ENCODE data around the gene ESYT2. TPM values are rescaled to one million over a fixed set of nuclear protein-coding genes. Genes with fewer than 3 reads are reported as not detected.

Gene ESYT2
- total RNA-seq, 1 experiment from 2014 or later = 39.0 TPM

- no peak overlapping the region for H2BK12ac ChIP-seq (ENCODE audit: insufficient read length, low read depth, low read length)
These were observed 79.9 kb downstream of the ESYT2 start for GRCh38 chr7:158749396-158749795.

More at GRCh38 chr7:158749396-158749795, 79.9 kb downstream of the ESYT2 start:
- DNase-seq = no peak
- no peak overlapping the region for H3K4me2 ChIP-seq (ENCODE audit: insufficient read depth, insufficient read length, low read length)
- TF ChIP-seq CTCF (conservative IDR thresholded peaks at IDR 0.05) = no peak
- H4K20me1 ChIP-seq (ENCODE audit: control insufficient read depth, insufficient read depth, insufficient read length) = no peaks in the 10 kb centered on the region
- no peak overlapping the region for H2BK120ac ChIP-seq (ENCODE audit: low read depth, low read length, poor library complexity, severe bottlenecking)
- H2BK20ac ChIP-seq (ENCODE audit: low read depth, low read length, poor library complexity, severe bottlenecking) = no peak overlapping the region
- H3K4me1 ChIP-seq (ENCODE audit: insufficient read depth, low read length) = no peaks in the 10 kb centered on the region
- no peak overlapping the region for H3K23ac ChIP-seq (ENCODE audit: insufficient read length, low read depth, low read length)
- H3K56ac ChIP-seq (ENCODE audit: insufficient read length, low read depth, low read length) = no peak overlapping the region
- no peaks in the 10 kb centered on the region for H3K79me1 ChIP-seq (ENCODE audit: insufficient read depth, low read depth, low read length, poor library complexity, severe bottlenecking)
- no peak overlapping the region for H2AFZ ChIP-seq (ENCODE audit: low read length)
- no peak overlapping the region for H2BK5ac ChIP-seq (ENCODE audit: insufficient read length, low read length)
- H3K18ac ChIP-seq (ENCODE audit: insufficient read length, low read depth, low read length) = no peak overlapping the region
- peaks cover 4 to 37% (median 26%) of the 10 kb centered on the region in 3 experiments; a peak in 6 of 7 replicates for H3K36me3 Mint-ChIP-seq (ENCODE audit: insufficient read depth in 1 of 3, low read depth in 3 of 3)
- no peak overlapping the region for H3K4ac ChIP-seq (ENCODE audit: low read depth, low read length)
- no peak overlapping the region for H2BK15ac ChIP-seq (ENCODE audit: low read depth, low read length)
- no peaks in the 10 kb centered on the region for H3K9me3 ChIP-seq (ENCODE audit: control insufficient read depth, low read depth, low read length)
- no peak overlapping the region for H3K9ac ChIP-seq (ENCODE audit: extremely low read depth, insufficient read length, low read length)
- H3K14ac ChIP-seq (ENCODE audit: insufficient read depth, low read length) = no peak overlapping the region
- no peak overlapping the region for H3K27ac ChIP-seq (ENCODE audit: insufficient read length, low read depth, low read length)
- WGBS (ENCODE audit: extremely low coverage, insufficient read length, low lambda C conversion rate) = no CpG with 5 or more reads among the region's 9 CpGs
- no peak overlapping the region for H4K91ac ChIP-seq (ENCODE audit: insufficient read length, low read depth, low read length)
- no peak overlapping the region for H3T11ph ChIP-seq (ENCODE audit: low read length)
- no peak overlapping the region for H4K5ac ChIP-seq (ENCODE audit: insufficient read length, low read depth, low read length)
- H3K27me3 ChIP-seq (ENCODE audit: insufficient read depth, low read length) = no peaks in the 10 kb centered on the region
- no peak overlapping the region for H3K4me3 Mint-ChIP-seq
- H4K8ac ChIP-seq (replicated peaks; ENCODE audit: insufficient read length, low read depth, low read length) = no peak overlapping the region
- H3K27me3 Mint-ChIP-seq (ENCODE audit: low read depth) = no peaks in the 10 kb centered on the region
- no peak overlapping the region for H2AK5ac ChIP-seq (ENCODE audit: insufficient read length, low read length)
- H3K4me1 Mint-ChIP-seq = no peaks in the 10 kb centered on the region
- H3K23me2 ChIP-seq (ENCODE audit: insufficient read length, low read depth, low read length, poor library complexity, severe bottlenecking) = no peaks in the 10 kb centered on the region
- H3K79me2 ChIP-seq (ENCODE audit: insufficient read depth, low read length) = no peaks in the 10 kb centered on the region
- H3K9me3 Mint-ChIP-seq = no peaks in the 10 kb centered on the region
- H3K27ac Mint-ChIP-seq = no peak overlapping the region; a peak in 1 of 7 replicates
